Keratinocyte (primary cell): ENCODE measurements around the gene TRAPPC10. TPM values are rescaled to one million over a fixed set of nuclear protein-coding genes. Genes with fewer than 3 reads are reported as not detected.

Experiments
- DNase-seq: peaks from one replicate; pipeline ENCODE4 v3.0.0-alpha.2; 2011; ENCODE audit warnings: low read depth, missing footprints, low spot score
- FAIRE-seq: peaks from 2 replicates; lab custom pipeline; 2011; peaks lifted over from hg19 to GRCh38; lab: Jason Lieb, UNC
- H2AFZ ChIP-seq: 2 replicates; pipeline ENCODE4 v1.6.0; 2012; ENCODE audit warnings: low read length, control low read depth, inconsistent platforms; ENCODE audit not compliant: control insufficient read depth
- H3K27ac ChIP-seq: 2 replicates; pipeline ENCODE4 v1.5.1; 2011; ENCODE audit warnings: low read length; ENCODE audit not compliant: control insufficient read depth, insufficient read depth
- H3K27me3 ChIP-seq: 3 replicates; pipeline ENCODE4 v1.6.0; 2011; ENCODE audit warnings: low read length; ENCODE audit not compliant: control insufficient read depth, insufficient read depth; ENCODE audit errors: extremely low read depth
- H3K36me3 ChIP-seq, 2 experiments: 2 replicates in 1 of 2; 3 replicates in 1 of 2; pipeline ENCODE4 v1.5.1; 2011; ENCODE audit warnings: low read length in 2 of 2, mild to moderate bottlenecking in 1 of 2; ENCODE audit not compliant: control insufficient read depth in 2 of 2, insufficient read depth in 2 of 2; ENCODE audit errors: extremely low read depth in 1 of 2
- H3K4me1 ChIP-seq: 3 replicates; pipeline ENCODE4 v1.5.1; 2011; ENCODE audit warnings: low read length; ENCODE audit not compliant: control insufficient read depth, insufficient read depth; ENCODE audit errors: extremely low read depth
- H3K4me2 ChIP-seq: 3 replicates; pipeline ENCODE4 v1.6.0; 2011; ENCODE audit warnings: low read depth, low read length; ENCODE audit not compliant: control insufficient read depth, insufficient read depth; ENCODE audit errors: extremely low read depth
- H3K4me3 ChIP-seq, 3 experiments: fragments of 200-600 bp in 1 of 3; sonication (generic) in 1 of 3; 2 replicates in 2 of 3; 3 replicates in 1 of 3; pipeline ENCODE4 v1.5.1; 2011 to 2016; ENCODE audit warnings: low read length in 3 of 3, mild to moderate bottlenecking in 3 of 3, control low read depth in 2 of 3, inconsistent platforms in 1 of 3, low read depth in 1 of 3, mixed read lengths in 1 of 3, mixed run types in 1 of 3, moderate library complexity in 1 of 3; ENCODE audit not compliant: control insufficient read depth in 2 of 3, insufficient read depth in 2 of 3; ENCODE audit errors: extremely low read depth in 1 of 3
- H3K79me2 ChIP-seq: 2 replicates; pipeline ENCODE4 v1.6.0; 2012; ENCODE audit warnings: low read length; ENCODE audit not compliant: control insufficient read depth, insufficient read depth
- H3K9ac ChIP-seq: 3 replicates; pipeline ENCODE4 v1.6.0; 2011; ENCODE audit warnings: low read length; ENCODE audit not compliant: control insufficient read depth, insufficient read depth; ENCODE audit errors: extremely low read depth
- H3K9me1 ChIP-seq: 3 replicates; pipeline ENCODE4 v1.6.0; 2011; ENCODE audit warnings: low read length; ENCODE audit not compliant: control insufficient read depth, insufficient read depth; ENCODE audit errors: extremely low read depth
- H3K9me3 ChIP-seq: 2 replicates; pipeline ENCODE4 v1.5.1; 2012; ENCODE audit warnings: low read depth, low read length; ENCODE audit not compliant: control insufficient read depth
- H4K20me1 ChIP-seq: 3 replicates; pipeline ENCODE4 v1.6.0; 2011; ENCODE audit warnings: low read length; ENCODE audit not compliant: control insufficient read depth, insufficient read depth; ENCODE audit errors: extremely low read depth
- EZH2 ChIP-seq: IDR thresholded peaks from one replicate; pipeline ENCODE4 v1.6.1; 2012; ENCODE audit warnings: inconsistent platforms, mild to moderate bottlenecking, low read length, moderate library complexity
- dilution Hi-C: fragments of 300-500 bp; cut with MboI; formaldehyde crosslinking; loops from one replicate; pipeline ENCODE4 v1.7.0; 2020; ENCODE audit warnings: low sequenced_read_pairs; ENCODE audit not compliant: extremely low pct_ligation_motif_present
- polyA plus RNA-seq, 5 experiments: library from polyadenylated mRNA; depleted of rRNA in 3 of 5; stranded (reverse) in 3 of 5; stranded (forward) in 1 of 5; unstranded in 1 of 5; fragments of >200 nt; gene quantifications; 1 replicate in 1 of 5; 2 replicates in 3 of 5; 3 replicates in 1 of 5; pipeline versions ENCODE4 v1.2.1 to v1.2.3, GENCODE V29; 2011 to 2012; ENCODE audit warnings: missing spikeins in 2 of 5, low read depth in 1 of 5, low replicate concordance in 1 of 5
- TF ChIP-seq, protein P1 (sequence below), 3 experiments: IDR thresholded peaks in 1 of 3; conservative IDR thresholded peaks in 1 of 3; optimal IDR thresholded peaks in 1 of 3; 2 replicates in 2 of 3; 3 replicates in 1 of 3; pipeline versions ENCODE3 to v1.5.1; 2011; ENCODE audit warnings: low read length in 3 of 3, mild to moderate bottlenecking in 3 of 3, moderate library complexity in 2 of 3, control low read depth in 1 of 3, inconsistent platforms in 1 of 3; ENCODE audit not compliant: insufficient read depth in 2 of 3; ENCODE audit errors: extremely low read depth in 1 of 3

TRAPPC10 gene
- polyA plus RNA-seq, 1 donor (not counting 4 experiments of a cell fraction or from before 2014, with no cell fraction given): 21.6 TPM

DNA sequence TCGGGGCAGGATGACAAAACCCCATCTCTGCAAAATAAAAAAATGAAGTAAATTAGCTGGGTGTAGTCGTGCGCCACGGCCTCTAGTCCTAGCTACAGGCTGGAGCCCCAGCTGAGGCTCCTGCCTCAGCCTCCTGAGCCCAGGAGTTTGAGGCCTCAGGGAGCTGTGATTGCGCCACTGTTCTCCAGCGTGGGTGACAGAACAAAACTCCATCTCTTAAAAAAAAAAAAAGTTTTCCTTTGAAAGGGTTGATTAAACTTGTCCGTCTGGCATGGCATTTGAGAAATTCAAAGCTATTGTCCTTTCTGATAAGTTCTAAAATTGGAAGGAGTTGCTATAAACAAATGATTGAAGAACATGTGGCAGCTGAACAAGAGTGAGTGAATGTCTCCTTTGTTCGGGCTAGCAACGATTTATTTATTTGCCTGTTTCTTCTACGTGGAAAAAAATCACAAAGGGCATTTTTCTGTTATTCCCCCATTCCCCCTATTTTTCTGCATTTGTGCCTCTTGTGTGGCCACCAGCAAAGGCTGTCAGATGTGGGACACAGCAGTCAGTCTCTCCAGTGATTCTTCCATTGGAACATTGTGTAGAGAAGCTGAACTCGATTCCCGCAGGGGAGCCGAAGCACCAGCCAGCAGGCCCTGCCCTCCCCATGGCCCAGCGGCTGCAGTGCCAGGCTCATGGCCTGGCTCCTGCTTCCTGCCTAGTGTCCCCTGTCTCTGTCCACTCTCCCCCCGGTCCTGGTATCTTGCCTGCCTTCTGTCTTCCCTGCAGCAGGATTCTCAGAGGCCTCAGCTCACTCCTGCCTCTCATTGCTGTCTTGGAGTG lies 73.6 kb downstream of the TRAPPC10 start:
- Histone ChIP-seq H3K4me2 (no peak overlapping the region), H3K27me3 (no peaks in the 10 kb centered on the region), H2AFZ (no peak overlapping the region), H4K20me1 (no peaks in the 10 kb centered on the region), H3K4me1 (peaks cover 7% of the 10 kb centered on the region), H3K79me2 (no peaks in the 10 kb centered on the region), H3K9ac (no peak overlapping the region), H3K4me3 (no peak overlapping the region), H3K9me3 (no peaks in the 10 kb centered on the region), H3K27ac (no peak overlapping the region), H3K9me1 (peaks cover 2% of the 10 kb centered on the region), H3K36me3 (peaks cover 40 to 49% of the 10 kb centered on the region in 2 experiments)
- DNase-seq (no peak), FAIRE-seq (no peak)
- dilution Hi-C loops: no loop called here
- TF ChIP-seq, protein P1, sequence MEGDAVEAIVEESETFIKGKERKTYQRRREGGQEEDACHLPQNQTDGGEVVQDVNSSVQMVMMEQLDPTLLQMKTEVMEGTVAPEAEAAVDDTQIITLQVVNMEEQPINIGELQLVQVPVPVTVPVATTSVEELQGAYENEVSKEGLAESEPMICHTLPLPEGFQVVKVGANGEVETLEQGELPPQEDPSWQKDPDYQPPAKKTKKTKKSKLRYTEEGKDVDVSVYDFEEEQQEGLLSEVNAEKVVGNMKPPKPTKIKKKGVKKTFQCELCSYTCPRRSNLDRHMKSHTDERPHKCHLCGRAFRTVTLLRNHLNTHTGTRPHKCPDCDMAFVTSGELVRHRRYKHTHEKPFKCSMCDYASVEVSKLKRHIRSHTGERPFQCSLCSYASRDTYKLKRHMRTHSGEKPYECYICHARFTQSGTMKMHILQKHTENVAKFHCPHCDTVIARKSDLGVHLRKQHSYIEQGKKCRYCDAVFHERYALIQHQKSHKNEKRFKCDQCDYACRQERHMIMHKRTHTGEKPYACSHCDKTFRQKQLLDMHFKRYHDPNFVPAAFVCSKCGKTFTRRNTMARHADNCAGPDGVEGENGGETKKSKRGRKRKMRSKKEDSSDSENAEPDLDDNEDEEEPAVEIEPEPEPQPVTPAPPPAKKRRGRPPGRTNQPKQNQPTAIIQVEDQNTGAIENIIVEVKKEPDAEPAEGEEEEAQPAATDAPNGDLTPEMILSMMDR (optimal IDR thresholded peaks at IDR 0.05 in 1 of 3, IDR thresholded peaks at IDR 0.05 in 1 of 3, conservative IDR thresholded peaks at IDR 0.05 in 1 of 3; ENCODE audit: extremely low read depth in 1 of 3, insufficient read depth in 2 of 3, low read length in 3 of 3): no peak
- TF ChIP-seq EZH2: no peak

DNA sequence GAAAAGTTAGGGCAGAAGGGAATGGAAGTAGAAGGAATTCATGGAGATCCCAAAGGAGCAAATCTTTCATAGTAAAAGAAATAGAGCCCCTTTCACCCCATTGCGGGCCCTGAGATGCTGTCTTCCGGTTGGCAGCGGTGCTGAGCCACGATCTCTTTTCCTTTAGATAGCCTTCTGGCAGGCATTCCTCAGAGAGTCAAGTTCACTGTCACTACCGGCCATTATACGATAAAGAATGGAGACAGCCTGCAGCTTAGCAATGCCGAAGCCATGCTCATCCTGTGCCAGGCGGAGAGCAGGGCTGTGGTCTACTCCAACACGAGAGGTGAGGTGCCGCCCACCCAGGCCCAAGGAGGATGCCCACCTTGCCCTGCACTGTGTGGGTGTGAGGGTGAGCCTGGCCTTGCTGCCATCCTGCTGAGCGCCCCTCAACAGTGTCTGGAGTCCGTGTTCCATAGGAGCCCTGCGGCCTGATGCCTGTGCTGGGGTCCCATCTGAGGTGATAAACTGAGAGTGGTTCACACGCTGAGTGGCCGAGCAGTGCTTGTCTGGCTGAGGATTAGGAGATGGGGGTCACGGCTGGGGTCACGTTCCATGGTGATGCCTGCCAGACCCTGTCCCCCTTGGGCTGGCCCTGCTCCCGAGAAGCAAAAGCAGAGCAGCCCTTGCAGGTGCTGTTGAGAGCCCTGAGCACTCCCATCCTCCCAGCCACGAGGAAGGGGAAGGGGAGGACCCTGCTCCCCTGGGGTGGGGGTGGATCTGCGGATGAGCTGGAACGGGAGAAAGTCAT lies 74.7 kb downstream of the TRAPPC10 start:
- H3K27me3 ChIP-seq: no peaks in the 10 kb centered on the region
- H2AFZ ChIP-seq: no peak overlapping the region
- DNase-seq (no peak), FAIRE-seq (no peak)
- H3K4me3 ChIP-seq: no peak overlapping the region
- no peak overlapping the region for H3K4me2 ChIP-seq
- H3K27ac ChIP-seq: no peak overlapping the region
- H3K9me3 ChIP-seq: no peaks in the 10 kb centered on the region
- H4K20me1 ChIP-seq: no peaks in the 10 kb centered on the region
- H3K9me1 ChIP-seq: peaks cover 2% of the 10 kb centered on the region
- no peak overlapping the region for H3K9ac ChIP-seq
- H3K36me3 ChIP-seq: peaks cover 34 to 44% of the 10 kb centered on the region in 2 experiments
- TF ChIP-seq, protein P1 (optimal IDR thresholded peaks at IDR 0.05 in 1 of 3, IDR thresholded peaks at IDR 0.05 in 1 of 3, conservative IDR thresholded peaks at IDR 0.05 in 1 of 3; ENCODE audit: extremely low read depth in 1 of 3, insufficient read depth in 2 of 3, low read length in 3 of 3): no peak
- TF ChIP-seq EZH2: no peak
- no peaks in the 10 kb centered on the region for H3K79me2 ChIP-seq
- dilution Hi-C loops: no loop called here
- H3K4me1 ChIP-seq: peaks cover 7% of the 10 kb centered on the region
